Spleen (tissue), 11 donors: ENCODE data around the gene AFAP1L1. TPM values are rescaled to one million over a fixed set of nuclear protein-coding genes. Genes with fewer than 3 reads are reported as not detected.

Experiments used
- DNase-seq: peaks from one replicate; pipeline ENCODE4 v3.0.0-alpha.2; 2020
- H3K27ac ChIP-seq, 8 donors: fragments of 200-600 bp; sonication (generic) in 7 of 8; 1 replicate in 4 of 8; 2 replicates in 4 of 8; pipeline versions ENCODE4 v1.5.0 to v1.8.0; 2016 to 2021; ENCODE audit warnings: inconsistent platforms in 4 of 8, mild to moderate bottlenecking in 4 of 8, moderate library complexity in 1 of 8
- H3K27me3 ChIP-seq, 7 donors: fragments of 200-600 bp; sonication (generic) in 6 of 7; replicated peaks in 1 of 7; 1 replicate in 4 of 7; 2 replicates in 3 of 7; pipeline versions ENCODE4 v1.5.0 to v1.8.0; 2016 to 2021; ENCODE audit warnings: inconsistent platforms in 3 of 7, mild to moderate bottlenecking in 1 of 7
- H3K36me3 ChIP-seq, 6 donors: fragments of 200-600 bp; sonication (generic) in 5 of 6; 1 replicate in 4 of 6; 2 replicates in 2 of 6; pipeline versions ENCODE4 v1.5.0 to v1.8.0; 2016 to 2021; ENCODE audit warnings: inconsistent platforms in 2 of 6
- H3K4me1 ChIP-seq, 6 donors: fragments of 200-600 bp; sonication (generic) in 5 of 6; 1 replicate in 3 of 6; 2 replicates in 3 of 6; pipeline versions ENCODE4 v1.5.0 to v1.8.0; 2016 to 2021; ENCODE audit warnings: inconsistent platforms in 3 of 6
- H3K4me3 ChIP-seq, 8 donors: fragments of 200-600 bp; sonication (generic) in 7 of 8; 1 replicate in 4 of 8; 2 replicates in 4 of 8; pipeline versions ENCODE4 v1.5.0 to v1.8.0; 2016 to 2021; ENCODE audit warnings: inconsistent platforms in 4 of 8, mild to moderate bottlenecking in 4 of 8, moderate library complexity in 2 of 8
- H3K9me3 ChIP-seq, 8 donors: fragments of 200-600 bp; sonication (generic) in 7 of 8; 1 replicate in 4 of 8; 2 replicates in 4 of 8; pipeline versions ENCODE4 v1.5.0 to v1.8.0; 2016 to 2021; ENCODE audit warnings: inconsistent platforms in 4 of 8
- CTCF ChIP-seq, 11 experiments: fragments of 200-600 bp in 7 of 11; fragments of 450-650 bp in 4 of 11; sonication (generic) in 4 of 11; IDR thresholded peaks in 8 of 11; conservative IDR thresholded peaks in 3 of 11; 1 replicate in 7 of 11; 2 replicates in 4 of 11; pipeline versions ENCODE4 v1.4.0 to v1.8.0; 2016 to 2021; ENCODE audit warnings: antibody characterized with exemption in 11 of 11, inconsistent platforms in 4 of 11, mild to moderate bottlenecking in 1 of 11
- POLR2A ChIP-seq, 3 donors: fragments of 450-650 bp; IDR thresholded peaks; one replicate each; pipeline ENCODE4 v1.5.1; 2017; ENCODE audit warnings: antibody characterized with exemption in 3 of 3, mild to moderate bottlenecking in 1 of 3
- POLR2AphosphoS5 ChIP-seq, 3 donors: sonication (generic); formaldehyde crosslinking; IDR thresholded peaks; one replicate each; pipeline ENCODE4 v1.5.1; 2017; ENCODE audit warnings: antibody characterized with exemption in 3 of 3
- WGBS, 5 donors: extraction: QIAGEN DNeasy Blood & Tissue Kit in 3 of 5; methylation state at CpG; one replicate each; pipeline versions ENCODE4 v1.1.5 to v1.1.7; 2013 to 2018; 5-methylcytosine and 5-hydroxymethylcytosine counted together
- intact Hi-C: fragments of 100-400 bp; cut with DNase I; formaldehyde crosslinking; loops from one replicate; pipeline ENCODE4 v1.15.0; 2023; ENCODE audit warnings: low total_unique reads
- polyA plus RNA-seq, 3 donors: library from polyadenylated mRNA; stranded (reverse); fragments of 200-250 nt; gene quantifications; one replicate each; pipeline ENCODE4 v1.2.1, GENCODE V29; 2013
- total RNA-seq, 7 donors: library from RNA; depleted of rRNA in 3 of 7; stranded (reverse); fragments of >200 nt in 3 of 7; fragmentation: NEBNext Ultra II Directional in 4 of 7; extraction: Animal tissue kit (Norgen Biotek cat#: 25700) in 4 of 7; gene quantifications; one replicate each; pipeline versions ENCODE4 v1.1.0 to v1.2.1, GENCODE V29; 2016 to 2021
- donor health status: healthy with polysubstance abuse.
- donor health status: DM: no; HTN: no; CAD: no; lungs with moderate emphysema.
- donor health status: DM: no; HTN: no; CAD: no.
- donor health status: Bipolar disorder and iron deficiency.
- donor health status: healthy.
- donor health status: DM: no; HTN: no; CAD: no.
- donor health status: DM: yes; HTN: yes; CAD: no.

Gene AFAP1L1
- total and polyA plus RNA-seq, 10 donors: 1.7 to 21.8 (median 10.3) TPM

- peak overlapping the region in 2 of 8 donors; percentile 17 to 38 for H3K27ac ChIP-seq
- intact Hi-C loops: no loop called here
- H3K4me1 ChIP-seq: peaks cover 0 to 21% (median 12%) of the 10 kb centered on the region in 6 donors
- WGBS, 5 donors: 73 to 94% (median 77%) methylated on average over 5 of the region's 5 CpGs
- H3K4me3 ChIP-seq: no peak overlapping the region
- H3K36me3 ChIP-seq: no peaks in the 10 kb centered on the region
- H3K27me3 ChIP-seq: peaks cover 0 to 18% (median 0%) of the 10 kb centered on the region in 7 donors
- TF ChIP-seq POLR2A (IDR thresholded peaks at IDR 0.05) (no peak), POLR2AphosphoS5 (IDR thresholded peaks at IDR 0.05) (no peak), CTCF (IDR thresholded peaks at IDR 0.05 in 8 of 11, conservative IDR thresholded peaks at IDR 0.05 in 3 of 11) (no peak)
- DNase-seq: no peak
- H3K9me3 ChIP-seq: no peaks in the 10 kb centered on the region
Observed at GRCh38 chr5:149378241-149378820, 106.7 kb downstream of the AFAP1L1 start.

GRCh38 chr5:149379177-149379761, 107.6 kb downstream of the AFAP1L1 start, which contains the start of gene IL17B:
TSS of gene IL17B (minus strand) at chr5:149379292. CDS start at chr5:149379225, 67 bp downstream.
- H3K36me3 ChIP-seq: no peaks in the 10 kb centered on the region
- H3K9me3 ChIP-seq: no peaks in the 10 kb centered on the region
- WGBS, 5 donors: 78 to 92% (median 81%) methylated on average over 16 to 22 of the region's 22 CpGs
- TF ChIP-seq POLR2A (IDR thresholded peaks at IDR 0.05) (no peak), POLR2AphosphoS5 (IDR thresholded peaks at IDR 0.05) (no peak), CTCF (IDR thresholded peaks at IDR 0.05 in 8 of 11, conservative IDR thresholded peaks at IDR 0.05 in 3 of 11) (no peak)
- no peak within 1 kb of the TSS for H3K4me3 ChIP-seq
- H3K27ac ChIP-seq: peak within 1 kb of the TSS in 3 of 8 donors; percentile 17 to 42 (median 41)
- no peak for DNase-seq
- intact Hi-C loops: no loop called here
- H3K27me3 ChIP-seq: peaks cover 0 to 18% (median 0%) of the 10 kb centered on the region in 7 donors
- peaks cover 0 to 28% (median 12%) of the 10 kb centered on the region in 6 donors for H3K4me1 ChIP-seq

GRCh38 chr5:149379818-149380374, 108.2 kb downstream of the AFAP1L1 start:
- intact Hi-C loops: loop anchor here (5.0 kb wide), 1 partner anchor 187 kb away; no protein-coding TSS in a partner anchor
- no peak for TF ChIP-seq POLR2AphosphoS5 (IDR thresholded peaks at IDR 0.05)
- H3K4me3 ChIP-seq: no peak overlapping the region
- H3K27ac ChIP-seq: peak overlapping the region in 2 of 8 donors; percentile 41 to 42
- 84 to 96% (median 91%) methylated on average over 5 of the region's 5 CpGs for WGBS, 5 donors
- no peaks in the 10 kb centered on the region for H3K36me3 ChIP-seq
- H3K27me3 ChIP-seq: peaks cover 0 to 18% (median 0%) of the 10 kb centered on the region in 7 donors
- no peaks in the 10 kb centered on the region for H3K9me3 ChIP-seq
- no peak for DNase-seq
- H3K4me1 ChIP-seq: peaks cover 0 to 28% (median 12%) of the 10 kb centered on the region in 6 donors

GRCh38 chr5:149380466-149381121, 108.9 kb downstream of the AFAP1L1 start:
- Histone ChIP-seq H3K27ac (peak overlapping the region in 3 of 8 donors; percentile 24 to 56 (median 41)), H3K9me3 (no peaks in the 10 kb centered on the region), H3K27me3 (peaks cover 0 to 18% (median 0%) of the 10 kb centered on the region in 7 donors), H3K4me3 (no peak overlapping the region), H3K4me1 (peaks cover 0 to 28% (median 12%) of the 10 kb centered on the region in 6 donors), H3K36me3 (no peaks in the 10 kb centered on the region)
- peak; percentile 5 to 30 (median 8) for TF ChIP-seq POLR2AphosphoS5 (IDR thresholded peaks at IDR 0.05)
- no peak for TF ChIP-seq CTCF (IDR thresholded peaks at IDR 0.05 in 8 of 11, conservative IDR thresholded peaks at IDR 0.05 in 3 of 11)
- no peak for TF ChIP-seq POLR2A (IDR thresholded peaks at IDR 0.05)
- 80 to 91% (median 84%) methylated on average over 12 to 16 of the region's 16 CpGs for WGBS, 5 donors
- DNase-seq: no peak
- intact Hi-C loops: loop anchor here (5.0 kb wide), 1 partner anchor 187 kb away; no protein-coding TSS in a partner anchor
